T1000 (cell line): ENCODE data around the gene LZTFL1.
A peak's percentile ranks its signal among the peaks of the same experiment; 100 is the strongest.
"Not testable (repeated sequence)": the region's sequence is repeated elsewhere in the genome, so short reads cannot be mapped to it uniquely, and the experiment has no call there.

Experiments
- DNase-seq: peaks from one replicate; lab custom pipeline; 2025; ENCODE audit warnings: mixed read lengths; lab: John Stamatoyannopoulos, UW

Gene LZTFL1

DNA sequence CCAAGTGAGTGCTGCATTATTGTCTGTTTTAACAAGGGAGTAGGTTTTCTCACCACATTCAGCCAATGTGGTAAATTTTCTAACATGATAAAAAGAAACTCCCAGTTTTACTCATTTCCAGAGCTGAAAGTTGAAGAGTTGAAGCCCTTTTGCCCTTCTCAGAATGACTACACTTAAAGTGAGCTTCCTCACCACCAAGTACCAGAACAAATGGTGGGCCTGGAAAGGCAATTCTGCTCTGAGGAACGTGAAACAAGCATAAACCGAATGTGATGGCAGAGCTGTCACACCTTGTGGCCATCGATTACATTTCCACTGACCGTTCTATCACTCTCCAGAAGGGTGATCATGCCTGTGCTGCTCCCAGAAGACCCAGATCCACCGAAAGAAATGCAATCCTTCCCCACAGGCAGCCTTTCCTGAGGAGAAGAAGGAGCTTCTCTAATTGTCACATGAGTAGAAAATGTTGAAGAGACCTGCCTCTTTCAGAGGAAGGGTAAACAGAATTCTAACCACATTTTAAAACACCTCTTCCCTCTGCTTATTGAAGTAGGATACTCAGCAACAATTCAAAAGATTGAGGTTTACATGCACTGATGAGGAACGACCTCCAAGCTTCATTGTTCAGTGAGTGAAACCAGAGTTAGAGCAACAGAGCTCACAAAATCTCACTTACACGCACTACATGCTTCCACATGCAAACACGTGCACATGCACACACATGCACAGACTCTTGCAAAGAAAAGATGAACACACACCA is 23.0 kb upstream of the LZTFL1 start:
- DNase-seq: no peak

DNA sequence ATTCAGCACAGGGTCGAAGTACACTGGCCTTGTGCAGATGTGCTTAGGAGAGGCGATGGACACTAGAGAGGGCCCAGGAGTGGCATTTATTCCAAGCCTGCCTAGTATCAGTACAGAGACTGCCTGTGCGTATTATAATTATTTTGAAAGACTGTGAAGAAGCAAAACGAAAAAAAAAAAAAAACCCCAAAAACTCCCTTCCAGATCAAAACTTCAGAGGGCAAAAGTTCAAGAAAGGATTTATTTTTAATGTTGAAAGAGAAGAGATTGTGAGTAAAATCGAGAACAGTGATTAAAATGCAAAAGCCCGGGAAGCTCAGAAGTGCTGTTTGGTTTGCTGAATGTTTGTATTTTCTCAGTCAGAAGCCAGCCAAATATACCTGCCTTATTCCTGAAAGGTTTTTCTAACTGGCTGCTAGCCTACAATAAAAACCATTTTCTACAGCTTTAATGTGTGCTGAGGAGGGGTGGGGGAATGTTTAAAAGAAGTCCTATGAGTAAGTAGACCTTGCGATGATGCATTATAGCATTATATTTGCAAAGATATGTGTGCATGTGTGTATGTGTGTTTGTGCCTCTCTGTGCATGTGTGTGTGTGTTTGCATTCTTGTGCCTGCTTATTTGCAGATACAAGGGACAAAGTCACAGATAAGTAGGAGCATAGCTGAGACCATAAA is 19.3 kb upstream of the LZTFL1 start:
- DNase-seq: no peak

DNA sequence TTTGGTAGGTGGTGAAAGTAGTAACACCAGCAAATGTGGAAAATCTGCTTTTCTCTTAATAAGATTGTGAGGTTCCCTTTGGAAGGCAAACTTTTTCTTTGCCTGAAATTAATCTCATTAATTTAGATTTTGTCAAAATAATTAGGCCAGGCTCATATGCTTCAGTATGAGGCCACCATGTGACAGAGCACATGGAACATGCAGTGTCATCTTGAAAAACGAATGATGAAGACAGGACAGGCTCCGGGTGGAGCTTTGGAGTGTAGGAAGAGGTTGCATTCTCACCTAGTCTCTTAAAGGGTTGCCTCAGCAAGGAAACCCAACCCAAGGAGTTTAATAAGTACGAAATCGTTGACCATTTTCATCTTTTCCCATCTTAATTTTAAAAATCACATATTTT is 18.6 kb upstream of the LZTFL1 start:
- no peak for DNase-seq

DNA sequence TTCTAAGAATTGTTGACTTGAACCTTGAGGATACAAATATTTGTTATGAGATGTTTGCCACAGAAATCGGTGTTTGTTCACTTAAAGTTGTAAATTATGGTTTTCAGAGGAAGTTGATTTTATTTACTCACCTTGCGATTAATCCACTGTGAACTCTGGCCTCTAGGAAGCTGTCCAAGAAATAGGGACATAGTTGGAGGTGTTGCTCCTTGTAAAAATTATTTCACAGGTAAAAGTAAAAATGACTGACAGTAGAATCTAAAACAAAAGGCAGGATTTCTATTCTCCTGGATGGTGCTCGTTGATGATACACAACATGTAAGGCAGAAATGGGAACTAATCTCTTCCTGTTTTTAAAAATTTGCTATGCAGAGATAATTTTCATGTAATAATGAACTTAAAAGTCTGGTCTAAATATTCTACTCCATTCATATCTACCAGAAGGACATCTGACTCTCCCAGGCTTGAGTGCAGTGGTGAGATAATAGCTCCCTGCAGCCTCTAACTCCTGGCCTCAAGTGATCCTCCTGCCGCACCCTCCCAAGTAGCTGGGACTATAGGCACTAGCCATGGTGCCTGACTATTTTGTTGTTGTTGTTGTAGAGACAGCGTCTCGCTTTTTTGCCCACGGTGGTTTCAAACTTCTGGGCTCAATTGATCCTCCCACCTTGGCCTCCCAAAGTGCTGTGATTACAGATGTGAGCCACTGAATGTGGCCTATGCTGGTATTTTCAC is 17.1 kb upstream of the LZTFL1 start:
- DNase-seq: no peak

DNA sequence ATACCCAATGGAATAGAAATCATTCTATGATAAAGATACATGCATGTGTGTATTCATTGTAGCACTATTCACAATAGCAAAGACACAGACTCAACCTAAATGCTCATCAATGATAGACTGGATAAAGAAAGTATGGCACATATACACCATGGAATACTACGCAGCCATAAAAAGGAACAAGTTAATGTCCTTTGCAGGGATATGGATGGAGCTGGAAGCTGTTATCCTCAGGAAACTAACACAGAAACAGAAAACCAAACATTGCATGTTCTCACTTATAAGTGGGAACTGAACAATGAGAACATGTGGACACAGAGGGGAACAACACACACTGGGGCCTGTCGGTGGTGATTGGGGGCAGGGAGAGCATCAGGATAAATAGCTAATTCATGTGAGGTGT is 15.1 kb upstream of the LZTFL1 start:
- not testable (repeated sequence) for DNase-seq

DNA sequence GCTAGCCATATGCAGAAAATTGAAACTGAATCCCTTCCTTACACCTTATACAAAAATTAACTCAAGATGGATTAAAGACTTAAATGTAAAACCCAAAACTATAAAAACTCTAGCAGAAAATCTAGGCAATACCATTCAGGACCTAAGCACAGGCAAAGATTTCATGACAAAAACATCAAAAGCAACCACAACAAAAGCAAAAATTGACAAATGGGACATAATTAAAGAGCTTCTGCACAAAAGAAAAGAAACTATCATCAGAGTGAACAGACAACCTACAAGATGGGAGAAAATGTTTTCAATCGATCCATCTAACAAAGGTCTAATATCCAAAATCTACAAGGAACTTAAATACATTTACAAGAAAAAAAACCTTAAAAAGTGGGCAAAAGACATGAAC is 14.4 kb upstream of the LZTFL1 start:
- not testable (repeated sequence) for DNase-seq

DNA sequence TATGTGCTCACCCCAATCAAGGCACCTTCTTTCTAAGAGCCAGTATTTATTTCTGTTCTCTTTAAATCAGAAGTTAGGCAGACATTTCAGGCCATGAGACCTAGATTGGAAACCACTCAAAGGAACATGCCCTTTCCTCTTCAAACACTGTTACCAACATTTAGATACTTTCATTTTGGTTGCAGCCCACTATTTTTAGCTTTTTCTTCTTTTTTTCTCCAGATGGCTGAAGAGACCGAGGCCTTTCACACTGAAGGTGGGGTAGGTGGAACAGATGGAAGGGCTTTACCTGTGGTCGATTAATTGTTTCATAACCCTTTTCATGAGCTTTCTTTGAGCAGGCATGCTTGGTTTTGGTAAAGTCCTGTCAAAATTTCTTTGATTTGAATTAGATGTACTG is 10.9 kb upstream of the LZTFL1 start:
- no peak for DNase-seq

DNA sequence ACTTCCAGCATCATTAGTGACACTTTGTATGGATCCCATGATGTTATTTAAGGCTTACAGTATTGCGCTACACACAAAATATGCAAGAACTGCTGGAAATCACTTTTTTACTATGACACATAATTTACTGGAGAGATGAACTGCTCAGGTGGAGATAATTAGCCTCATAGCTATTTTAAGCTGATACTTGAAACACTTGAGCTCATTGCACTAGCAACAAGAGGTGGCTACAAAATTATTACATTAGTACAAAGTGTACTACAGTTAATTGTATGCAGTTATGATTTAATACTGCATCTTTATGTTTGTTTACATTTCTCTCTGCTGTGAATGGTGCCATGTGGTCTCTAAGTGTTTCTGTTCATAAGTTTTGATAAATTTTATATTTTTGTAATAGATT is 6.5 kb upstream of the LZTFL1 start:
- DNase-seq: no peak

DNA sequence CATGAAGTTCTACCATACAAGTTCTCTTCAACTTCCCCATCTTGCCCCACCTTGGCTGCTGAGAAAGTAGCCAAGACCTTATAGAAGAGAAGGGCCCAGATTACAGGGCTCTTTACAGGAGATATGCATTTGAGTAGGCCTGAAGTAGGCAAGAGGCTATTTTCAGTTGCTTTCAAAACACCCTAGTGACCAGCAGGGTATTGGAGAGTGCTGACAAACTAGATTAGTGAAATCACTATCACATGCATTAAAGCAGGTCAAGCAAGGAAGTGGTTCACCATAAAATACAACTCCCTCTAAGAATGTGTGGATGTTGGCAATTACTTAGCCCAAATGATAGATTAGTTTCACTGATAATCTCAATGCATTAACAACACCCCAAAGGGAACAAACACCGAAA is 2.7 kb upstream of the LZTFL1 start:
- DNase-seq: no peak

DNA sequence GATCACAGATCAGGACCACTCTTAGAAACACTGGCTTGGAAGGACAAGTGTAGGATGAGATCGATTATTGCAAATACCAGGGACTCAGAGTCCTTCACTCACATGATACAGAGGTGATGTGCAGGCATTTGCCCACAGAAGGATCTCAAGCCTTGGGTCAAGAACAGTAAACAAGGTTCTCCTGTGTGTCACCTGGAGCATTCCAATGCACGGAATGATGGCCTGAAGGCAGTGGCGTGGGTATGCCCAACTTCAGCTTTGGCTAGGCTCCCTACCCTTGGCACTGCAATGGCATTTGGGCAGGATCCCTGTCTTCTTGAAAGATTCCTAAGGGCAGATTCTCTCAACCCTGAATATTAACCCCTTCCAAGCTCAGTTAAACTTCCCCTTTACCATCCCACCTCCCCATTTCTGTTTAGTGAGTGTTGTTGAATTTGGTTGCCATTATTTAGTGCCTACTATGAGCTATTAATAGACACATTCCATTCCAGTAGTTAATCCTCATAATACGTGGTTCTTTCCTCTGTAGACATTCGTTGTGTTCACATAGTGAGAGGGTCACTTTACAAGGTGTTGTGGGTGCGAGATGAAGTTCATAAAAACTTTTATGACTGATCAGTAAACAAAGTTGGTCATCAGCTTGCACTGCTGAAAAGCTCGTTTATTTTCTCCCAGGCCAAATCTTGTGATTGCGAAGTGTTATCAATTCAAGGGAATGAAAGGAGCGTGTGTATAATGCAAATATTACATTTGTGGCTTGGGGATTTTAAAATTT is 1.1 kb upstream of the LZTFL1 start:
- no peak for DNase-seq

DNA sequence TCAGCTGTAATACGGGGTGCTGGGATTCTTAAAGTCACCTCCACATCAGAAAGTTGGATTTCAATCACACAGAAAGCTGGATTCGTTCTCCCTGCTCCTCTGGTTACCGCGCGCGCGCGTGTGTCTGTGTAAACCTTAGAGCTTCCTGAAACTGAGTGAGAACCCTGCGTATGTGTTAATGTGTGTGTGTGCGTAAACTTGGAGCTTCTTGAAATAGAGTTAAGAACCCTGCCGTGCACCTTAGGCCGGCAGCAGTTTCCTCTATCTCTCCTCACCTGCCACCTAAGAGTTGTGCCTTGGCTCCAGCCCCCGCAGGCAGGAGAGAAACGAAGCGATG is 531 bp downstream of the LZTFL1 start:
- DNase-seq: peak; percentile 34

DNA sequence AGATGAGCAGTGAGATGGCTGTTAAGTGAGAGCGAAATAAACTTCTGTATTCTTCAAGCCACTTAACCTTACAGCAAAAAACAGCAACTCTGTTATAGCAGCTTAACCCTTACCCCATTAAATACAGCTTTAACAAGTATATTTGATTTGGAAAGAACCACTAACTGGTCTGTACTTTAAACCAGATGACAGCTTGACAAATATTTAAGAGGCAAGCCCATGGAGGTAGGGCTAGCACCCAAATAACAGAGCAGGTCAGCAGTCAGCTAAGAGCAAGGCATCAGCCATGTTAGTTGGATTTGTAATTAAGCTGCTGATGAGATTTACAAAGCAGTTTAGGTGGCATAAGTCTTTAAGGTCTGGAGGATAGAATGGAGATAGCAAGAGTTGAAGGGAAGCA is 3.5 kb downstream of the LZTFL1 start:
- DNase-seq: no peak

DNA sequence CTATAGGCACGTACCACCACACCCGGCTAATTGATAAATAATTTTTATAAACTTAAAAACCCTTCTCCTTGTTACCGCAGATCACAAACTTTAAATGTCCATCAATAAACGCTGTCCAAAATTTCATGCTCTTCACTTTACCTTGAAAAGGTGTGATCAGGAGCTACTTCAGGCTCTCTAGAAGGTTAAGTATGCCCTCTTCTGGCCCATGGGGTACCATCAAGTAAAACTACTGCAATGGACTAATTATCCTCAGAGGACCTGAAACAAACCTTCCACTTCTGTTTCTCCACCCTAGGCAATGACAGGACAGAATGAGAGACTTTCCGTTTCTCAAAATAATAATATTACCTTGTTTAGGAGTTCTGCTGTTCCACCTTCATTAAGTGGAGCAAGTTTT is 9.2 kb downstream of the LZTFL1 start:
- no peak for DNase-seq

DNA sequence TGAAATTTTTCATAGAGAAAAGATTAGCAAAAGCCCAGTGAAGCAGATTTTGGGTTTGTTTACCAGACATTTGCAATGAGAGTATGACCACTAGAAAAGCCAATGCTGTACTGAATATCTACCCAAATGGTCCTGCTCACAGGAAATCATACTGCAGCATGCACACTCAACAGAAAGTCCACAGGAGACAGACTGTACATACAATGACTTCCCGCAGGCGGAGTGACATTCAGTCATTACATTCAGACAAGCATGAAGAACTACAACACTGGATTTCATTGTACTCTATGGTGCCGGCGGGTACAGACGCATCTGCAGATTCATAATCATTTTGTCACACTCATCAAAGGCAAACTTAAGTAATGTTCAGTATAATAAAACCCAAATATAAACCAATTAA is 11.8 kb downstream of the LZTFL1 start:
- no peak for DNase-seq

DNA sequence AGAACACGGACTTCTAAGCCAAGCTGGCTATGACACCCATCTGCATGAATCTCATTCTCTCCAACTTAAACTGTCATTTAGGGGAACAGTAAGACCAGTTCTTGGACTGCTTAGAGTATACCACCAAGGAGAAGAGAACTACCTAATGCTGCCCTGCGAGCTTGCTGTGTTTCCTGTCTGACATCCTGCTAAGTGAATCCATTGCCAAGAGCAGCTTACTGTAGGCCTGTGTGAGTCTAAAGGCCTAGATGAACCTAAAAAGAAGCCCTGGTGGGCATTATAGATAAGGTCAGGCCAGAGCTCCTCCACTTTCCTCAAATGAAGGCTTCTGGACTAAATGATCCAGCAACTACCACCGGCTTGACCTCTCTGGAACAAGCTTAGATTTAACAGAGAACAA is 15.0 kb downstream of the LZTFL1 start:
- DNase-seq: no peak

DNA sequence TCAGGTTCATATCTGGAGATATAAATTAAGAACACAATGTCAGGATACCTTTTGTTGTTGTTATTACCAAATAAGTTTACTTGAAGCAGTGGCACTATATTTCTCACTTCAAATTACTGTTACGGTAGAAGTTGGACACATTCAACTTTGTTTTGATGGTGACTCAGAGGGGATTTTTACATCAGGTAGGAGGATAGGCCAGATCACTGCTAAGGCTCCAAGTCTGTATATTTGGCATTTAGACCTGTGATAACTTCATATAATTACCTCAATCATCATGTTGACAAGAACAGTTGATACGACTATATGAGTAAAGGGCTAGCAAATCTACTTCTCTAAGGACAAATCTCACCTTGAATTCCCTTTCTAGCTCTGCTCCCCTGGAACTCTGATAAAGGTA is 15.6 kb downstream of the LZTFL1 start:
- DNase-seq: no peak

DNA sequence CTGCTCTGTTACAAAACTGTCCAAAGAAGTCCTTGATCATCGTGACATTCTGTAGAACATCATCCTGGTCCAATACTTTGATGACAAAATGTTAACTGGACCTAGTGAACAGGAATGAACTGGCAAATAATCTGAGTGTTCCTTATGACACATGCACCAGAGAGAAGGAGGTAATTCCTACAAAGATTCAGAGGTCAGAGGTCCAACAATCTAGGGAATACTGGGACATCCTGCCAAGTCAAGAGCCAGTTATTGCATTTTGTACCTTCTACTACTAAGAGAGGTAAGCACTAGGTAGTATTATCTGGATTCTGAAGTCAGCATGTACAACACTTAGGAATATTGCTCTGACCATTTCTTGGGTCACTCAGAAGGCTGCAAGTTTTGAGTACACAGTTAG is 20.8 kb downstream of the LZTFL1 start:
- DNase-seq: no peak

DNA sequence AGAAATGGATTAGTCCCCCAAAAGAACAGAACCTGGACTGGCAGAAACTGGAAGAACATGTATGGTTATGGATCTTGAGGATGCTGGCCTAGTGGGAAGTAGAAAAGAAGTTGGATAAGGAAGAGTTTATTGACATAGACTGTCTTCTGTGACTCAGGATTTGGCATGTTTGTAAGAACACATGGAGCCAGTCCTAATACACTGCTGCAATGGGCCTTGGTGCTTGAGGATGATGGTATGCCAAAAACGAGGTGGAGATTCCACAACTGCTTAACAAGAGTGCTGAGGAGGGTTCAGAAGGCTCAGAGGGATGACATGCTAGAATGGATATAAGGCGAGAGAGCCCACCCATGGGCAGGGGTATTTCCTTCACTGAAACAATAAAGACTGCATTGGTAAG is 22.4 kb downstream of the LZTFL1 start:
- DNase-seq: no peak

DNA sequence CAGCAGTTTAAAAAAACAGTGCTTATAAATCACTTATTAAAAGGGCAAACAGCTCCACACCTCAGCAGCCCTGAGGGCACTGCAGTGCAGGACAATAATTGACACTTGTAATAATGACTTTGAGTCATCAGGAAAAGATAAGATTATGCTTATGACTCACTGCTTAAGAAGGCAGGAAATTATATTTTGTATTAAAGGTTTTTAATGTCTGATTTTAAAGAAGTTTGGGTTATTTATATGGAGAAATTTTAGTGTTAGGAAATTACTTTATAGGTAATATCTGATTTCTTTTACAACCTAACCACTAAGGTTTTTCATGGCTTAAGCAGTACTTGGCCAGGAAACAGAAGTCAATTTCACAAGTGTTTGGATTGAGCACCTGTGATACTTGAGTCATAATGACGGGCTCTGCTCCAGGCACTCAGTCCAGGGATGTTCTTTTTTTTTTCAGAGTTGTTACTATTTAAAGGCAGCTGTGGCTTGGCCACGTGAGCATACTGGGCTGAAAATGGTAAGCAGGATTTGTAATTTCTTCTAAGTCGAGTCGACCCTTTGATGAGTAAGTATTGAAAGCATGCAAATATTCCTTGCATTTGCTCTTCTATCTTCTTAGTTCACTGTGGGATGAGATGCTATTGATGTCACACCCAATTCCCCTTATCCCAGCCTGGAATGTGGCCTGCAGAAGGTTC is 23.9 kb downstream of the LZTFL1 start:
- DNase-seq: peak; percentile 79

DNA sequence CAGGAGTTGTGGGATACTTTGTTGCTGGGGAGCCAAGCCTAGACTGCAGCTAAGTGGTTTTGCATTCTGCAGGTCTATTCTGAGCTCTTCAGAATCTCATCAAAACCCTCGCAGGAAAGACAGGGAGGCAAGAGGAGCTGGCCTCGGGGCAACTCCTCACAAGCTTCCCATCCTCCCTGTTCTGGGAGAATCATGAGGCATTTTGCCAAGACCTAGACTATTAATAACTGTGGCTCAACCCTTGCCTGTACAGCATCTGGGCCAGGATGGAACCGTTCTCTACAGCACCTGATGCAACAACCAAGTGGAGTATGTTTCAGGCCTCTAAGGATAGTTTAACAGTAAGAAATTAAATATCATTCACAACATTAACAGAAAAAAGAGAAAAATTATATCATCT is 25.4 kb downstream of the LZTFL1 start:
- peak; percentile 23 for DNase-seq

DNA sequence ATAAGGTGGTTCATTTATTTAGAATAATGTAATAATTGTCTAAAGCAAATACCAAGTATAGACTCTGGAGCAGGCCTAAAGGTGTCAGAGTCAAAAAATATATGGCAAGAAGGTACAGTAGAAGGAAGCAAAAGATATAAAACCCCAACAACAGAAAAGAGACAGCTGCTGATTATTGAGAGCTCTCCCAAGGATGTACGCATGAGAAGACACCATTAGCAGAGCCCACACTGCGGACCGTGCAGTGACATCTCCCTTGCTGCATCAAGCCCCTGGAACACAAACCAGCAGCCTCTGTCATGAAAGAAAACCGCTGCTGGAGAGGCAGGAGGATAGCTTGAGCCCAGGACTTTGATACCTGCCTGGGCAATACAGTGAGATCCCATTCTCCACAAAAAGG is 27.6 kb downstream of the LZTFL1 start:
- no peak for DNase-seq
